HG03196 (cell line): ENCODE measurements around the gene CDK14.

ENCODE experiments used
- ATAC-seq: cut with Tn5 transposase; IDR thresholded peaks from one replicate; pipeline ENCODE4 v1.9.1; 2021; ENCODE audit not compliant: unreplicated experiment

Gene CDK14

GRCh38 chr7:90677486-90678404 lies 81.6 kb downstream of the CDK14 start:
- ATAC-seq, result no peak

GRCh38 chr7:90678986-90679385 lies 82.9 kb downstream of the CDK14 start:
- ATAC-seq, result no peak

- ATAC-seq, result no peak
Measured at GRCh38 chr7:90680484-90680883, 84.4 kb downstream of the CDK14 start.

GRCh38 chr7:90681336-90682022 lies 85.4 kb downstream of the CDK14 start:
- no peak for ATAC-seq

- no peak for ATAC-seq
Measured at GRCh38 chr7:90686146-90686545, 90.0 kb downstream of the CDK14 start.

- ATAC-seq, result no peak
Measured at GRCh38 chr7:90688810-90689209, 92.7 kb downstream of the CDK14 start.

GRCh38 chr7:90689260-90689659 lies 93.1 kb downstream of the CDK14 start:
- ATAC-seq, result no peak

GRCh38 chr7:90690159-90690858 lies 94.2 kb downstream of the CDK14 start:
- no peak for ATAC-seq

GRCh38 chr7:90692396-90692795 lies 96.3 kb downstream of the CDK14 start:
- ATAC-seq, result no peak

GRCh38 chr7:90692947-90693346 lies 96.8 kb downstream of the CDK14 start:
- no peak for ATAC-seq

- ATAC-seq, result no peak
Measured at GRCh38 chr7:90693939-90694338, 97.8 kb downstream of the CDK14 start.

- ATAC-seq, result no peak
Measured at GRCh38 chr7:90698616-90699015, 102.5 kb downstream of the CDK14 start.

GRCh38 chr7:90701021-90701420 lies 104.9 kb downstream of the CDK14 start:
- peak; percentile 71 for ATAC-seq

- ATAC-seq, result no peak
Measured at GRCh38 chr7:90701771-90702170, 105.7 kb downstream of the CDK14 start.

- ATAC-seq, result no peak
Measured at GRCh38 chr7:90705391-90706071, 109.4 kb downstream of the CDK14 start.

GRCh38 chr7:90706072-90706716 lies 110.1 kb downstream of the CDK14 start:
- ATAC-seq, result no peak

GRCh38 chr7:90708841-90709317 lies 112.8 kb downstream of the CDK14 start:
- ATAC-seq, result peak; percentile 56

GRCh38 chr7:90709501-90710465 lies 113.7 kb downstream of the CDK14 start:
- ATAC-seq, result peak; percentile 54

GRCh38 chr7:90710466-90710850 lies 114.3 kb downstream of the CDK14 start:
- ATAC-seq, result no peak
